ENCODE results near the gene PPFIBP2. TPM values are rescaled to one million over a fixed set of nuclear protein-coding genes. Genes with fewer than 3 reads are reported as not detected.

PPFIBP2 gene
- polyA plus RNA-seq, 3 donors = 5.5 to 22.6 (median 8.1) TPM

- H3K27ac ChIP-seq (ENCODE audit: low read depth, low read length) = no peak overlapping the region
- 79 to 84% (median 82%) methylated on average over 2 of the region's 2 CpGs for WGBS, 3 donors
Measured at GRCh38 chr11:7584910-7585309, 71.1 kb downstream of the PPFIBP2 start.

- no peak overlapping the region for H3K27ac ChIP-seq (ENCODE audit: low read depth, low read length)
Measured at GRCh38 chr11:7585816-7586215, 72.0 kb downstream of the PPFIBP2 start.

GRCh38 chr11:7586376-7586775 lies 72.6 kb downstream of the PPFIBP2 start:
- WGBS, 3 donors = 64 to 74% (median 69%) methylated on average over 2 of the region's 2 CpGs
- H3K27ac ChIP-seq (ENCODE audit: low read depth, low read length) = no peak overlapping the region

More at GRCh38 chr11:7585816-7586215, 72.0 kb downstream of the PPFIBP2 start:
- 66 to 89% (median 79%) methylated on average over 2 of the region's 2 CpGs for WGBS, 3 donors

- no peak overlapping the region for H3K27ac ChIP-seq (ENCODE audit: low read depth, low read length)
- 83 to 96% (median 93%) methylated on average over 2 of the region's 2 CpGs for WGBS, 3 donors
Measured at GRCh38 chr11:7587712-7588111, 73.9 kb downstream of the PPFIBP2 start.

- no peak overlapping the region for H3K27ac ChIP-seq (ENCODE audit: low read depth, low read length)
- WGBS, 3 donors = 89 to 97% (median 96%) methylated on average over 2 of the region's 2 CpGs
Measured at GRCh38 chr11:7589861-7590260, 76.1 kb downstream of the PPFIBP2 start.

- 83 to 91% (median 84%) methylated on average over 2 of the region's 2 CpGs for WGBS, 3 donors
Measured at GRCh38 chr11:7590529-7590928, 76.7 kb downstream of the PPFIBP2 start.

GRCh38 chr11:7591107-7591894 lies 77.5 kb downstream of the PPFIBP2 start:
- 82 to 98% (median 87%) methylated on average over 6 of the region's 6 CpGs for WGBS, 3 donors
- no peak overlapping the region for H3K27ac ChIP-seq (ENCODE audit: low read depth, low read length)

More at GRCh38 chr11:7590529-7590928, 76.7 kb downstream of the PPFIBP2 start:
- H3K27ac ChIP-seq (ENCODE audit: low read depth, low read length) = no peak overlapping the region

GRCh38 chr11:7591987-7592386 lies 78.2 kb downstream of the PPFIBP2 start:
- H3K27ac ChIP-seq (ENCODE audit: low read depth, low read length) = no peak overlapping the region

GRCh38 chr11:7592711-7593110 lies 78.9 kb downstream of the PPFIBP2 start:
- WGBS, 3 donors = 62 to 88% (median 68%) methylated on average over 3 of the region's 3 CpGs
- no peak overlapping the region for H3K27ac ChIP-seq (ENCODE audit: low read depth, low read length)

More at GRCh38 chr11:7591987-7592386, 78.2 kb downstream of the PPFIBP2 start:
- WGBS, 3 donors = 44 to 86% (median 44%) methylated on average over 1 of the region's 1 CpG

- WGBS, 3 donors = 94 to 99% (median 95%) methylated on average over 3 of the region's 3 CpGs
- no peak overlapping the region for H3K27ac ChIP-seq (ENCODE audit: low read depth, low read length)
Measured at GRCh38 chr11:7593481-7593880, 79.7 kb downstream of the PPFIBP2 start.

GRCh38 chr11:7595016-7595866 lies 81.4 kb downstream of the PPFIBP2 start:
- WGBS, 3 donors = 85 to 93% (median 88%) methylated on average over 1 of the region's 1 CpG
- H3K27ac ChIP-seq (ENCODE audit: low read depth, low read length) = no peak overlapping the region

- 88 to 96% (median 91%) methylated on average over 2 of the region's 2 CpGs for WGBS, 3 donors
- H3K27ac ChIP-seq (ENCODE audit: low read depth, low read length) = no peak overlapping the region
Measured at GRCh38 chr11:7595951-7596350, 82.2 kb downstream of the PPFIBP2 start.

- WGBS, 3 donors = 47 to 87% (median 74%) methylated on average over 5 of the region's 5 CpGs
- H3K27ac ChIP-seq (ENCODE audit: low read depth, low read length) = no peak overlapping the region
Measured at GRCh38 chr11:7596975-7597391, 83.2 kb downstream of the PPFIBP2 start.

GRCh38 chr11:7597620-7598019 lies 83.8 kb downstream of the PPFIBP2 start:
- no peak overlapping the region for H3K27ac ChIP-seq (ENCODE audit: low read depth, low read length)
- 28 to 76% (median 74%) methylated on average over 8 of the region's 8 CpGs for WGBS, 3 donors

GRCh38 chr11:7599209-7599608 lies 85.4 kb downstream of the PPFIBP2 start:
- no peak overlapping the region for H3K27ac ChIP-seq (ENCODE audit: low read depth, low read length)

GRCh38 chr11:7600205-7600775 lies 86.5 kb downstream of the PPFIBP2 start:
- H3K27ac ChIP-seq (ENCODE audit: low read depth, low read length) = no peak overlapping the region
- 62 to 71% (median 68%) methylated on average over 6 of the region's 6 CpGs for WGBS, 3 donors

More at GRCh38 chr11:7599209-7599608, 85.4 kb downstream of the PPFIBP2 start:
- WGBS, 3 donors = 59 to 85% (median 81%) methylated on average over 2 of the region's 2 CpGs

- H3K27ac ChIP-seq (ENCODE audit: low read depth, low read length) = no peak overlapping the region
Measured at GRCh38 chr11:7603031-7603781, 89.4 kb downstream of the PPFIBP2 start.

GRCh38 chr11:7604331-7604955 lies 90.6 kb downstream of the PPFIBP2 start:
- WGBS, 3 donors = 64 to 94% (median 78%) methylated on average over 3 of the region's 3 CpGs
- no peak overlapping the region for H3K27ac ChIP-seq (ENCODE audit: low read depth, low read length)

More at GRCh38 chr11:7603031-7603781, 89.4 kb downstream of the PPFIBP2 start:
- 75 to 87% (median 75%) methylated on average over 4 of the region's 4 CpGs for WGBS, 3 donors

All from adipose tissue (tissue), 3 donors.